ENCODE results near the gene RFX3. TPM values are rescaled to one million over a fixed set of nuclear protein-coding genes. Genes with fewer than 3 reads are reported as not detected.

RFX3 gene
- total and polyA plus RNA-seq, 2 of the 13 experiments (the other 11 are each of a cell fraction or from before 2014, with no cell fraction given), result 2.7 to 5.3 TPM

GRCh38 chr9:3337515-3338225 is 188.1 kb downstream of the RFX3 start (continued):
- TF ChIP-seq FOXO4 (CRISPR knock-in tag; conservative IDR thresholded peaks at IDR 0.05) (no peak), GABPA (IDR thresholded peaks at IDR 0.05; ENCODE audit: low read depth, low read length) (no peak), GABPA (CRISPR knock-in tag; IDR thresholded peaks at IDR 0.05; ENCODE audit: low read depth) (no peak), ETV6 (CRISPR knock-in tag; conservative IDR thresholded peaks at IDR 0.05) (no peak)

GRCh38 chr9:3336951-3337350 is 188.8 kb downstream of the RFX3 start:
- no peak for TF ChIP-seq SSRP1 (CRISPR knock-in tag; IDR thresholded peaks at IDR 0.05)
- TF ChIP-seq PRDM10 (CRISPR knock-in tag; IDR thresholded peaks at IDR 0.05; ENCODE audit: low read depth), result no peak
- TF ChIP-seq NFE2L1 (CRISPR knock-in tag; IDR thresholded peaks at IDR 0.05; ENCODE audit: borderline replicate concordance), result no peak
- no peak for TF ChIP-seq ZNF713 (CRISPR knock-in tag; IDR thresholded peaks at IDR 0.05)
- TF ChIP-seq MTA1 (CRISPR knock-in tag; IDR thresholded peaks at IDR 0.05; ENCODE audit: borderline replicate concordance), result no peak
- no peak for TF ChIP-seq ARNT (IDR thresholded peaks at IDR 0.05)
- TF ChIP-seq ZNF136 (CRISPR knock-in tag; IDR thresholded peaks at IDR 0.05; ENCODE audit: low read depth), result no peak
- TF ChIP-seq PAXIP1 (CRISPR knock-in tag; conservative IDR thresholded peaks at IDR 0.05), result no peak
- no peak for TF ChIP-seq TRIM24 (CRISPR knock-in tag; IDR thresholded peaks at IDR 0.05)
- no peak overlapping the region for H3K4me2 ChIP-seq (ENCODE audit: low read depth, low read length)
- no peak overlapping the region for H3K4me3 ChIP-seq (replicated peaks in 1 of 3; ENCODE audit: insufficient read depth in 1 of 3, low read depth in 2 of 3, low read length in 3 of 3)
- H3K36me3 ChIP-seq (replicated peaks in 1 of 2; ENCODE audit: control insufficient read depth in 1 of 2, insufficient read depth in 2 of 2, low read length in 2 of 2), result no peaks in the 10 kb centered on the region
- H3K79me2 ChIP-seq (ENCODE audit: insufficient read depth, low read length), result no peaks in the 10 kb centered on the region
- CTCF ChIA-PET (ENCODE audit: low intra/inter-chr PET ratio, low total read pairs), result no interaction called here
- H4K20me1 ChIP-seq (ENCODE audit: insufficient read depth, low read length), result no peaks in the 10 kb centered on the region
- FAIRE-seq, result no peak
- POLR2A ChIA-PET, result no interaction called here
- intact Hi-C loops (cut with micrococcal nuclease; ENCODE audit: unreplicated experiment) (no loop called here), in situ Hi-C loops (cut with HindIII; ENCODE audit: extremely low pct_ligation_motif_present, low pct_unique_long_range_greater_than_20kb) (no loop called here)
- no peaks in the 10 kb centered on the region for H3K4me1 ChIP-seq (ENCODE audit: insufficient read depth, low read length)
- no peak overlapping the region for H3K27ac ChIP-seq (ENCODE audit: extremely low read length, insufficient read depth, low read length)
- H3K27me3 ChIP-seq (ENCODE audit: control insufficient read depth in 1 of 2, insufficient read depth in 2 of 2, low read length in 2 of 2), result no peaks in the 10 kb centered on the region
- ATAC-seq, result no peak
- H3K9me3 ChIP-seq (ENCODE audit: low read length), result no peaks in the 10 kb centered on the region
- no peak overlapping the region for H2AFZ ChIP-seq (ENCODE audit: low read length)
- DNase-seq (ENCODE audit: low spot score), result no peak
- no peak overlapping the region for H3K9ac ChIP-seq (ENCODE audit: insufficient read depth, low read depth, low read length)
- 97% methylated on average over 3 of the region's 3 CpGs for WGBS (ENCODE audit: low lambda C conversion rate)
- no TSS peak for BruUV-seq (replicated peaks)

Measured in HepG2 (cell line).